GM18508 (cell line): ENCODE measurements around the gene ZMAT5.

Source experiments
- ATAC-seq: cut with Tn5 transposase; IDR thresholded peaks from one replicate; pipeline ENCODE4 v1.9.1; 2021; ENCODE audit warnings: moderate number of reproducible peaks; ENCODE audit not compliant: insufficient read depth, unreplicated experiment

Gene ZMAT5

GRCh38 chr22:29713156-29713727 is 53.6 kb downstream of the ZMAT5 start:
- no peak for ATAC-seq

GRCh38 chr22:29712119-29712518 is 54.7 kb downstream of the ZMAT5 start:
- no peak for ATAC-seq

- ATAC-seq = no peak
Measured at GRCh38 chr22:29710922-29711593, 55.7 kb downstream of the ZMAT5 start.

GRCh38 chr22:29710193-29710592 is 56.6 kb downstream of the ZMAT5 start:
- no peak for ATAC-seq

GRCh38 chr22:29707471-29707870 is 59.3 kb downstream of the ZMAT5 start:
- ATAC-seq = no peak

- no peak for ATAC-seq
Measured at GRCh38 chr22:29707010-29707409, 59.8 kb downstream of the ZMAT5 start.

DNA sequence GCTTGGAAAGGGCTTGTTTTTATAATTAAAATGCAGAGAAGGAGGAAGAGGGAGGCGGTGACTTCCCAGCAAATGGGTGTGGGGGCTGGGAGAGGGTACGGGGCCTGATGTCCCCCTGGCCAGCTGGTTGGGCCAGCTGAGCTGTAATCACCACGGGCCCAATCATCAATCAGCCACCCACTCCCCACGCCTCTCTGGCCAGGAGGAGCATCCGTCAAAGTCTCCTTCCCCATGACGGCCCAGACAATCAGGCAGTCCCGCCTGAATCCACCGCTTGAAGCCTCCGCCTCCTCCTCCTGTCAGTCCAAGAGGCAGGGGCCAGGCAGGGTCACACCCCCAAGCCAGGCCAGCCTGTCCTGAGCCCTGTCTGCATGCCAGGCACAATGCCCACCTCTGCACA is 60.3 kb downstream of the ZMAT5 start:
- no peak for ATAC-seq

DNA sequence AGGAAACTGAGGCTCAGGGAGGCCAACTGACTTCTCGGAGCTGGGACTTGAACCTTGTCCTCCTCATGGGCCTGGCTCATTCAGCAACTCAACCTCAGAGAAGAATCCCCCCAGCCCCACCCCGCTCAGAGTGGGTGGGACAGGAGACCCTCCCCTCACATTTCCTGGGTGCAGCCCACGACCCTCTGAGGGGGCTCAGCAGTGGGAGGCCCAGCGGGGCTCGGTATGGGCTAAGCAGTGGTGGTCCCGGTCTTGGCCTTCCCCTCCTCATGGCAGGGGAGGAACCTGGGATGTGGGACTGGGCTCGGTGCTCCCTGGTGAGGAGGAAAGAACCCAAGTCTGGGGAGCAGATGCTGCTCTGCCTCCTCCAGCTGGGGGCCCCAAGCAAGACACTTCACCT is 61.2 kb downstream of the ZMAT5 start:
- ATAC-seq = no peak

DNA sequence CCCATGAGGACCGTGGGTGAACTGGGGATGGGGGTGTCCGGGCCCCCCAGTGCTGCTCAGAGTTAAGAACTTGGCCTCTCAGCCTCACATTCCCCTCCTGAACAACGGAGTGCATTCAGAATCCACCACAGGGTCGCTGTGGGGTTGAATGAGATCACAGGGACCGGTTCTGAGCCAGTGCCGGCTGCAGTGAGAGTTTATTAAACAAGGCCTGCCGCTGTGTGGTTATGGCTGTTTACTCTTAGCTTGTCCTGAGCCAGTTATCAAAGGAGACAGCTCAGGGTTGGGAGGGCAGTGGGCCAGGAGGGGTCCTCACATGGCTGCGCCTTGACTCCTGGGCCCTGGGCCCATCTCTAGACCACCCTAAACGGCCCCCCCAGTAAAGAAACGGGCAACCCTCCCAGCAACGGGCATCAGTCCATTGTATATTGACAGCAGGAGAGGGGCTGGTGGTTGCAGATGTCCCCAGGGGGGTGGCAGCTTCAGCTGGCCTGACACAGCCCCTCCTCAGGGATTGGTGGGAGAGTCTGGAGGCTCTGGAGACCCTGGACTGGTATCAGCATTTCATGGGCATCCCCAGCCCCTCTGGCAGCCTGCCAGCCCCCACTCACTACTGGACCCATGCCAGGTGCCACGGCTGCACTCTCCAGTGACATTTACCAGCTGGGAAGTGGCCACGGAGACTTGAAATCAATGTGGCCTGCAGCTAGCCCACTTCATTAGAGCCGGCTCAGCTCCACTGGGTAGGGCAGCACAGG is 62.1 kb downstream of the ZMAT5 start:
- ATAC-seq = no peak

- ATAC-seq = no peak
Measured at GRCh38 chr22:29703569-29704195, 63.1 kb downstream of the ZMAT5 start.

DNA sequence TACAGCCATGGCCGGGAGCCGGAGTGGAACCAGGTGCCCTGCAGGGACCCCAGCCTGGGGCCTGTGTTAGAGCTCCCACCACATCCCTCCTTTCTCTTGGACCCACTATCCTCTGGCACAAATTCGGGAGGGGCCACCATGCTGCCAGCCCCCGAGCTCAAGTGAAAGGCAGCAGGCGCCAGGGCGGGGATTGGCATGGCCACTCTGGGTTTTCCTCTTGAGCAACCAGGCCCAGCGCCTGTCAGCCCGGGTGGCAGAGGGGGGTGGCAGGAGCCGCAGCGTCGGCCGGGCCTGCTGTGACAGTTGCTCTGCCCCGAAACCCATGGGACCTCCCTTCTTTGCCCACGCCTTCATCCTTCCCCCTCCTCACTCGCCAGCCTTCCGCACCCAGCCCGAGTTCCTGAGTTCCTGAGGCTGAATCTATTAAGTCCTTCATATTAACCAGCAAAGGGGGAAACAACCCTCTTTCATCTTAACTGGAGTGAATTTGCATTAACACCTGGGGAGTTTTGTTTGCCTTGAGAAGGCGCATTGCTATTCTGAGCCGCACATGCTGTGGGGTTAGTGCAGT is 63.8 kb downstream of the ZMAT5 start:
- ATAC-seq = no peak

DNA sequence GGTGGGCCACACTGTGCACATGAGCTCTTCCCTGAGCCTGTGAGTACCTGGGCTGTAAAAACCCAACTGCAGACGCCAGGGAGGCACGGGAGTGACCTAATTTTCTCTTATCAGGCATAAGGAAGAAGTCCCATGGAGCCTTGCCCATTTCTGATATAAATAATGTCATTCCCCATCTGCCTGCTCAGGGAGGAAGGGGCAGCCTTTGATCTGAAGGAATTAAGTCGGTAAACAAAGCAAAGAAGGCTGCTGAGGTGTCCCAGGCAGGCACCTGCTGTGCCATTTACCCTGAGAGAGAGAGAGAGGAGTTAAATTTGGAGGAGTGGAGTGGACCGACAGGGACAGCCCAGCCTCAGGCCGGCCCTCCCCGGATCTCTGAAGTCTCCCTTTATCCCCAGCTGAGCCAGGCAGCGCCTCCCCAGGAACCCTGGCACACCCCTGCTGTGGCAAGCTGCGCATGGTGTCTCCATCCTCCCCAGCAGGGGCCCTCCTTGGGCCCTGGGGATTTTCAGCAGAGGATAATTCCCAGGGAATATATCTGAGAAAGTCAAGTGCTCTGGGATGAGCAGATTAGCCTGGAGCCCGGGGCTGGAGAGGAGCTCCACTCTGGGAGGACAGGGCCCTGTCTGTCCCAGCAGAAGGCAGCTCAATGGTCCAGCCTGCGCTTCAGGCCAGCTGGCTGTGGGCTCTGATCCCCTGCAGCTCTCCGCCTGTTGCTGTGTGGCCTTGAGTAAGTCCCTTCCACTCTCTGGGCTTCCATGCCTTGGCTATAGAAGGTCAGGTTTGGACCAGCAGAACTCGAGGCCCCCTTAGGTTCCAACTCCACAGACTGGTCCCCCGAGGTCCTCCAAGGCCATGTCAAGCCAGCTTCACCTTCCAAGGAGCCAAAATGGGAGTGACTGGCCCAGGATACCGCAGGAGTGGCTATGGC is 64.5 kb downstream of the ZMAT5 start:
- ATAC-seq = no peak

- ATAC-seq = no peak
Measured at GRCh38 chr22:29701155-29701999, 65.4 kb downstream of the ZMAT5 start.

DNA sequence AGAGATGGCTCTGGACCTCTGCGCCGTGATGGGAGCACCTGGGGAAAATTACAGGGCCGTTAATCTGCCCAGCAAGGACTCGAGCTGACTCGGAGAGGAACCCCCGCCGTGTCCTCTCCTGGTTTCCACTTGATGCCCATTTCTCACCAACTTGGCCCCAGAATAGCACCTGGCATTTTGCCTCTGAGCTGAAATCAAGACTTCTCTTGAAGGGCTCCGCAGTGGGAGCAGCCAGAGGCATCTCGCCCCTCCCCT is 66.0 kb downstream of the ZMAT5 start:
- no peak for ATAC-seq

DNA sequence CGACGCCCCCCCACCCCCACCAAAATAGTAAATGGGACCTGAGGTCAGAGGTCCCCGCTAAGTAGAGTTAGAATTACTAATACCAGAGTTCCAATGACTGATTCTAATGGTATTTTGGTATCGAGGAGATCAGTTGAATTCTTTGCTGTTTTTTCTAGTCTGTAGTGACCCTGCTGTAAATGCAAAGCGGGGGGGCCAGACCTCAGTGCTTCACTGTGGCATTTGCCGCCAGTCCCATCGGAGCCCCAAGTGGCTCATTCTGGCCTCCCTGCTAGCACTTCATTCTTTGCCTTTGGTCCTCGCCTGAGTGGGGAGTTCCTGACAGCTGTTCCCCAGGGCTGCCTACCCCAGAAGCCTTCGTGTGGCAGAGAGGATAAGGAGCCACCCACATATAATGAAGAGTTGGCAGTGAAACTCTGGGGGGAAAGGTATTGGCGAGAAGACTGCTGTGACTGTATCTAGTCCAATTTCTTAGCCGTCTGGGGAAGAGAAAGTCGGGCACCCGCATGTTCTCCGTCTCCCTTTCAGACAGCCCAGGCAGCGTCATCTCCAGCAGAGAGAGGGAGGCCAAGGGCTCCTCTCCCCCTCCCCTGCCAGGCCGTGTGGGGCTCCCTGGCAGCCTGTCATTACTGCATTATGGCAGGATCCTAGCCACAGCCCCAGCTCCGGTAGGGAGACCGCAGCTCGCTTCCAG is 66.5 kb downstream of the ZMAT5 start:
- ATAC-seq = no peak

DNA sequence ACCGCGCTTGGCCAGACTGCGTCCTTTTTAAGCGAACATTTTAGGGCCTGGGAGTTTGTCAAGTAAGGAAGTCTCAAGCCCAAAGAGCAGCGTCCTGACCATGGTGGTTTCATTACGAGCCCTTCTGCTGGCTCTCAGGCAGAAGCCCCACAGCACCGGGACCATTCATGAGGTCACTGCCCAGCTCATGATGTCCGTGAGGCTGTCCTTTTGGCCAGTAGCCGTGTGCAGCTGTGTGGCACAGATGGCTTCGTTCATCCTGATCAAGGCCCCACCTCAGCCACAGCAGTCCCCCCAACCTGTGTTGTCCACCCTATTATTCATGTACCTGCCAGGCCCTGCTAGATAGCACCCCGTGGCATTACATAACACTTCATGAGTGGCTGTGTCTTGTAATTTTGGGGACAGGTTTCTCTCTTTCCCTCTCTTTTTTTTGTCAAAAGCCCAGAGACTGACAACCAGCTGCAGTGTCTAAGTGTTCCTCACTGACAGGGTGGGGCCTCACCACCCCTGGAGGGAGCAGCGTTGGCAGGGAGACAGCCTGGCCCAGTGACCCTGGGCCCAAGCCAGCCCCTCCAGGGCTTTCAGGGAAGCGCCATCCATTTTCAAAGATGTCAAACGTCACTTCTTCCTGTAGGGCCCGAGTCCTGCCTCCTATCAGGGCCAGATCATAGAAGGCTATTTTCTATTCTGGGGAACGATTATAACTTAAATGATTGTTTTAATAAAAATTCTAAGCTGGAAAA is 68.8 kb downstream of the ZMAT5 start:
- ATAC-seq = no peak

DNA sequence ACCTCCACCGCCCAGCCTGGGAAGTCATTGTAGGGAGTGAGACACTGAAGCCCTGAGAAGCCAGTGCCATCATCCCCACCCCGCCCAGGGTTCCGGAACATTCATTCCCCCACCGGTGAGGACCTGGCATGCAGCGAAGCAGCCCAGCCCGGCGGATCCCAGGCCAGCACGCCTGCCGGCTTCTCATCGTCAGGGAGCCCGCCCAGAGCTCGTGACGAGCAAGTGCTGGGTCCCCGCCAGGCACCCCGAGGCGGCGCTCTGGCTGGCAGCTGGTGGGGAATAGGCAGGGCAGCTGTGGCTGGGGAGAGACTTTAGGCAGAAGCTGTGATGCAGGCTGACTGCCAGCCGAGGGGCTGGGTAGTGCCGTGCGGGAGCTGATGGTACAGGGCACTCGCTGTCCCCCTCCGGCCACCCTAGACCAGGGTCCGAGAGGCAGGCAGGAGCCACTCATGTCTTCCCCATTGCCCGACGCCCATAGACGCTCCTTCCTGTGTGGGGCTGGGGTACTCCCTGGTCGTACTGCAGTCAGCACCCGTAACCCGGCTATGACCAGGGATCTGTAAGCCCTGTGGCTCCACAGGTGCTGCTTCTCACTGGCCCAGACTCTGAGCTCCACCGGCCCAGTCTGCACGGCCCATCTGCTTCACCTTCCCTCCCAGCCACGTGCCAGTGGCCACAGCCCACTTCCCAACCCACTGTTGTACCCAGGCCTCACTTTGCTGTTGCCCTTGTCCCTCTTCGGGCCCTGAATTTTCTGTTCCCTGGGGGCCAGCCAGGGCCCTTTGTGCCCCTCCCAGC is 71.5 kb downstream of the ZMAT5 start:
- no peak for ATAC-seq
